ENCODE results near the gene ANKRD11.
A peak's percentile ranks its signal among the peaks of the same experiment; 100 is the strongest.
"Not testable (repeated sequence)": the region's sequence is repeated elsewhere in the genome, so short reads cannot be mapped to it uniquely, and the experiment has no call there.

The ANKRD11 gene

DNA sequence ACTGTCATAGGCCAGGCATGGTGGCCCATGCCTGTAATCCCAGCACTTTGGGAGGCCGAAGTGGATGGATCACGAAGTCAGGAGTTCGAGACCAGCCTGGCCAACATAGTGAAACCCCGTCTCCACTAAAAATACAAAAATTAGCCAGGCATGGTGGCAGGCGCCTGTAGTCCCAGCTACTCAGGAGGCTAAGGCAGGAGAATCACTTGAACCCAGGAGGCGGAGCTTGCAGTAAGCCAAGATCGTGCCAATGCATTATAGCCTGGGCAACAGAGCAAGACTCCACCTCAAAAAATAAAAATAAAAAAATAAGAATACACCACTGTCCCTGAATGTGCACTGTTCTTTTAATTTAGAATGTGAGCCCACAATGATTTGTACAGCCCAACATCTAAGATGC is 61.8 kb downstream of the ANKRD11 start:
- DNase-seq (ENCODE audit: low spot score) = not testable (repeated sequence)

DNA sequence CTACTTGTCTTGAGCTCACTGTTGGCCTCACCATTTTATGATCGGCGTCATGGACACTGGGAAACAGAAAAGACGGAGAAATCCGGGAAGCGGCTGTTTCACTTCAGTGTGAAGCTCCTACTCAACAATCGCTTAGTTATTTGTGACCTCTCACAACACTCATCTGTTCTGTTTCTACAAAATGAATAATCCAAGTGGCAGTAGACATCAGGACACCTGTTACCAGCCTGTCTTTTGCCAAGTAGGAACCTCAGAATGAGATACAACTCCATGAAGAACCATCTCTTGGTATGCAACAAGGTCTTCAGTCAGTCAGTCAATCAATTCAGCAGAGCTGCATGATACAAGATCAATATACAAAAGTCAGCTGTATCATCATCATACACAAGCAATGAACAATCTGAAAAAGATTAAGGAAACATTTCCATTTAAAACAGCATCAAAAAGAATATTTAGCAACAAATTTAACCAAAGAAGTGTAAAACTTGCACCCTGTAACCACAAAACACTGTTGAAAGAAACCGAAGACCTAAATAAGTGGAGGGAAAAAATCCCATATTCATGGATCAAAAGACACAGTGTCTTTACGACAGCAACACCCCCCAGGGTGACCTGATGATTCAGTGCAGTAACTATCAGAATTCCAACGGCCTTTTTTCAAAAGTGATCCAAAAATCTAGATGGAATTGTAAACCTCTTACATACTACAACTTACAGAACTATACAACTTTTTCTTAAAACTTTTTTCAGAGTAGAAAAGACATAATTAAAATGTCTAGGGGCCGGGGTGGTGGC is 63.4 kb downstream of the ANKRD11 start:
- DNase-seq (ENCODE audit: low spot score) = no peak

DNA sequence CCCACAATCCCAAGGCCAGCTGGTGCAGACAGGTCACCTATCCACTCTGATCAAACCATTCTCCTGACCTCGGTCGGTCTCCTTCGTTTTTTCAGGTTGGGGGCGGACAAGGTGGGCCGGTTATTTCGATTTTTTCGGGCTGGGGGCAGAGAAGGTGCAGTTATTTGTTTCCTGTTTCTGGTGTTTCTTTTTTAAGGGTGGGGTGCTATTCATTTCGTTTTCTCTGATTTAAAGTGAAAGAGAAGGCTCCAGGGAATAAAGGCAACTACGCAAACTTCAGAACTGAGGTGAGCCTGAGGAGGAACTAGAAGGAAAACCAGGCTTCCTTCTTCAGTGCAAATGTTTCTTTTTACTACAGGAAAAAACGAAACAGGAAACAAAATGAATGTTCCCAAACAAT is 64.8 kb downstream of the ANKRD11 start:
- DNase-seq (ENCODE audit: low spot score) = no peak

GRCh38 chr16:89423681-89424260 is 66.6 kb downstream of the ANKRD11 start:
- DNase-seq (ENCODE audit: low spot score) = no peak

DNA sequence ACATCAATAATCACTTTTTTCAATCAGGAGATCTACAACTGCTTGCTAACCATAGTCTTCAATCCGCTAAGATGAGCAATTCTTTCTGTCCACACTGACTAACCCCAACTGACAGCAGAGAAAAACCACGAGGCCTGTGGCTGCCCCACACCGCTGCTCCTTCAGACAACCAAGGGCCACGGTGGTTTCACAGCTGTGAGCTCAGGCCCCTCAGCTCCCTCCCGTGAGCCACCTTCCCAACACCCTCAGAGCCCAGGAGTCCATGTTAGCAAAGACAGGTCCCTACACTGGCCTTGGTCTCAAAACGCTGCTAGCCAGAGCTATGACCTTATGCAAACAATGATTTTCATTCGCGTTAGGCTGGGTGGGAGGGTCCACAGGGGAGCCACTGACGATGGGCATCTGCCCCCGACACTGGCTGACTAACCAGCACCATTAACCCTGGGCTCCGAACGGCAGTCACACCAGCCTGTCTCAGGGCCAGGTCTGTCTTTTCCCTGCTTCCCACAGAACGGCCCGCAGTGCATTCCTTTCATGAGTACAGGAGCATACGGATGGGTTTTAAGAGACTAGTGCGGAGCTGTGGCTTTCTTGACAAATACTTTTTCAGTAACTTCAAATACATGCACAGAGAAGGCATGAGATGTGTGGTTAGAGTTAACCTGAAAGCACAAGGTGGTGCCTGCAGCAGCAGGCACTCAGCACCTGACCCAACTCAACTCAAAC is 67.3 kb downstream of the ANKRD11 start:
- DNase-seq (ENCODE audit: low spot score) = no peak

- DNase-seq (ENCODE audit: low spot score) = no peak
These were observed 67.8 kb downstream of the ANKRD11 start for GRCh38 chr16:89422527-89422904.

GRCh38 chr16:89421300-89421699 is 69.1 kb downstream of the ANKRD11 start:
- not testable (repeated sequence) for DNase-seq (ENCODE audit: low spot score)

DNA sequence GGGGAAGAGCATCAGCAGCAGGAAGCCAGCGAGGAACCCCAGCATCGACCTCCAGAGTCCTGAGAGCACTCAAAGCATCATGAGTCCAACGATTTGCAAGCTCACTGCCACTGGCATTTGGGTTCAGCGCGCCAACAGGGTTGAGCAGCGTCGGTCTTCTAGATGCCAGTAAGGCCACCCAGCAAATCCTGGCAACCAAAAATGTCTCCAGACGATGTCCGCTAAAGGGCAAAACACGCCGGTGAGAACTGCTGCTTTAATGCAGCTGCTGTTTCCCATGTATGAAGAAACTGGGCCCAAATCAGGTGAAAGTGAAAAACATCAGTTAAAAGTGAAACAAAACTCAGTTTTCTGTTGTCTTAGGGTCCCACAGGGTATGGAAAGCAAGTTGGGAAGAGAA is 70.2 kb downstream of the ANKRD11 start:
- no peak for DNase-seq (ENCODE audit: low spot score)

DNA sequence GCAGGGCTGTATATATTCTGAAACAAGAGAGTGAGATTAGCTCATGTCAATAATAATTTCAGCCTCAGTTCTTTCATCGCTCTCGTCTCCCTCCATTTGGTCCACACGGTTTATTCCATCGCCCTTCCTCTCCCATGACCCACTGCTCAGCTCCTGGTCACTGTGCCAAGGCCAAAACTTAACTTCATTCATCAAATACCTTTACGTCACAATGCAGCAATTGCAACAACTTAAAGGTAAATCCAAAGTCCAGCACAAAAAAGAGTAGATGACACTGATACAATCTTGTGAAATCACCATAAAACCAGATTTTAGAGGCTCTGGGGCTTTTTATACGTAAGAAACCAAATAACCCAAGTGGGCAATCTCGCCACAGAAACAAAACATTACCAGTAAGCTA is 72.0 kb downstream of the ANKRD11 start:
- DNase-seq (ENCODE audit: low spot score) = no peak

- no peak for DNase-seq (ENCODE audit: low spot score)
These were observed 73.0 kb downstream of the ANKRD11 start for GRCh38 chr16:89417352-89417751.

DNA sequence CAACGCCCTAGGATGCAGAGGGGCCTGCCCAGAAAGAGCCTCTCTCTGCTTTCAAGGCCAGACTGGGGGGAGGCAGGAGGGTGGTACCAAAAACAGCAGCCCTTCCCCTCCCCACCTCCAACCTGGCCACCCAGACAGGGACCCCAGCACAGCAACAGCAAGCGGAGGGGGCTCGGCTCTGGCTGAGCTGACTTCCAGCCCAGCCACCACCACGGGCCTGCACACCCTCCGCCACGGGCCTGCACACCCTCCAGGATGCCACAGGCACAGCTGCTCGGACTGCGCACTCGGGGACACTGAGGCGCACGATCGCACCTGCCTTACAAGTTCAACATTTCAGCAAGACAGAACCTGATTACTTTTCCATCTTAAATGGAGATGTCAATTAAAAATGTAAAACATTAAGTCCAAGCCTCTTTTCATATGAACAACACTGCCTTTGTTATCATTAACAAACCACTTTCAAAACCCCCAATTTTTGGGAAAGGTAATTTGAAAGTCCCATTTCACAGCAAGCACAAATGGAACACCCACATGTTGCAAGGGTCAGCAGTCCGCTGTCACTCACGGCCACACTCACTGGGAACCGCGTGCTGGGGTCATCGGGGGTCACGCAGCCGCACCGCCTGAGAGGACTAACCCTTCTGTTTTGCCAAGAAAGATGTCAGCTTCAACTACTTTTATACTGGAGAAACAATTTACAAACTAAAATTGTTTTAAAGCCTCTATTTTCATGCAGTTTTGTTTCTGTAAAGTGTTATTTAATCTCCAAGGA is 76.4 kb downstream of the ANKRD11 start:
- no peak for DNase-seq (ENCODE audit: low spot score)

GRCh38 chr16:89412811-89413210 is 77.5 kb downstream of the ANKRD11 start:
- no peak for DNase-seq (ENCODE audit: low spot score)

GRCh38 chr16:89411335-89411850 is 79.0 kb downstream of the ANKRD11 start:
- no peak for DNase-seq (ENCODE audit: low spot score)

DNA sequence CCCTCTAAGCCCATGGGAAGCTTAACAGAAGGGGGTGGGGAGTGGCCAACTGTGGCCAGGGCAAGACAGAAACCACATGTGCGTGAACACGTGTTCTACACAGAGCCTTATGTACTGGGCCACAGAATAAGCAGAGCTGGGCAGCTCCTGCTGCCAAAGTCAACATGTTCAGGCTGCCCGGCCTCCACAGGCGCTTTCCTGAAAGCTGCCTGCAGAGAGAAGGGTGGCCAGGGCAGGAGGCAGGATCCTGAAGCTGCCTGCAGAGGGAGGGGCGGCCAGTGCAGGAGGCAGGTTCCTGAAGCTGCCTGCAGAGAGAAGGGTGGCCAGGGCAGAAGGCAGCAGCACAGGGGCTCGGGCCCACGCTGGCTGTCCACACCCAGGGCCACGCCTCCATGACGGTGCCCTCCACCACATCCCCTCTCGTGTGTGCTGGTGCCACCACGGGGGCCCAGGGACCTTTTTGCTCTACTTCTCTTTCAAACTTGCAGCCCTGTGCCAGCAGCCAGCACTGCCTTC is 79.5 kb downstream of the ANKRD11 start:
- DNase-seq (ENCODE audit: low spot score) = peak; percentile 54

GRCh38 chr16:89410322-89410721 is 80.0 kb downstream of the ANKRD11 start:
- DNase-seq (ENCODE audit: low spot score) = no peak

- no peak for DNase-seq (ENCODE audit: low spot score)
These were observed 81.1 kb downstream of the ANKRD11 start for GRCh38 chr16:89409161-89409711.

DNA sequence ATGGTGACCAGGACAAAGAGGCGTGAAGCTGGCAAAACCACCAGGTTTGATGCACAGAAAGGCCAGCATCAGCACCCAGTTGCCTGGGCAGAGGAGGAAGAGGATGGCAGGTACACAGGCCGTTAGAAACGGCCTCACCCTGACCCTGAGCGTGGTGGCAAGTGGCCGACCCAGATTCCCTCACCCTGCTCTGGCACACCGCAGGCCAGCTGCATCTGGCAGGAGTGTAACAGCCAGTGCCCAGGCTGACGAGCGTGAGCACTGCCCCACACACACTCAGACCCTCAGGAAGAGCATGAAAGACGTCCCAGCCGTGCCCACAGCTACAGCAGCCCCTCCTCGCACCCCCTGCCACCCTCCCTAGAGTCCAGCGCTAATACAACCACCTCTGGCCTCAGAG is 82.0 kb downstream of the ANKRD11 start:
- no peak for DNase-seq (ENCODE audit: low spot score)

DNA sequence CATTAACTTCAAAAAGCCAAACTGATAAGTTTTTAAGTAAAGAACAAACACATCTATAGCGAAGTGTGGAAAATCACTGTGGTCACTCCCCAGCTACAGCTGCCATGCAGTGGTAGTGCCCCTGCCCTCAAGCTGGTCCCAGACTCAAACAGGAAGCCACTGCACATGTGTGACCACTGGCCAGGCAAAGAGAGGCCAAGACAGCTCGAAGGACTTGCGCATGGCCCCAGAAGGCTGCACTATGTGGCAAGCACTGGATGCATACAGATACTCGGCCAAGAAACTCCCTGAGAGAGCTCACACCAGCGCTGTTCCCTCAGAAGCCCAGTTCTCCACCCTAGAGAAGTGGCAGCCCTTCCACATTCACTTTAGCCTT is 82.4 kb downstream of the ANKRD11 start:
- DNase-seq (ENCODE audit: low spot score) = no peak

GRCh38 chr16:89407282-89407924 is 83.0 kb downstream of the ANKRD11 start:
- no peak for DNase-seq (ENCODE audit: low spot score)

DNA sequence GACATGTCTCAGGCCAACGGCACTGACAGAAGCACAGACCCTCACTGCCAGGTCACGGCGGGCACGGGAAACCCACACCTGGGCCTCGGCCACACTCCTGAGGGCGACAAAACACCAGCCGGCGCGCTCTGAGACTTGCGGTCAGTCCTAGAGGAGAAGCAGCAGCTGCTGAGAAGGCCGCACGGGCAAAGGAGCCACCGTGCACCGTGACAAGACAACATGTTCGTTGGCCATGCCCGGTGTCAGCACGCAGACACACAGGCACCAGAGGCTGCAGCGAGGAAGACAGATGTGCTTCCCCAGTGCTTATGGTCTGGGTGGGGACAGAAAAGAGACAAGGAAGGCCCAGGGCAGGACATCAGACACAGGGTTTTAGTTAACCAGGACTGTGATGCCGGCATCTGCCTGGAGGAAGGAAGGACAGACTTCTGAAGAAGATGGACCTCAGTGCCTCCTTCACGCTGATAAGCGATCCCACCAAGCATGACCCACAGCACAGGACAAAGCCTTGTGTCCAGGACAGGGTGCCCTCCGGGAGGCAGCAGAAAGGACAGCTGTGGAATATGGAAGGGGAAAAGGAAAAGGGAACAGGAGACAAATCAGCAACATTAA is 84.0 kb downstream of the ANKRD11 start:
- no peak for DNase-seq (ENCODE audit: low spot score)

- no peak for DNase-seq (ENCODE audit: low spot score)
These were observed 85.8 kb downstream of the ANKRD11 start for GRCh38 chr16:89404561-89404960.

Data from D341Med (cell line).